Activated CD8-positive, alpha-beta memory T cell treated with anti-CD3 and anti-CD28 coated beads for 4 hours (primary cell): ENCODE measurements around the gene VENTX.
A peak's percentile ranks its signal among the peaks of the same experiment; 100 is the strongest.
"Not testable (repeated sequence)": the region's sequence is repeated elsewhere in the genome, so short reads cannot be mapped to it uniquely, and the experiment has no call there.

Experiments used
- DNase-seq, 2 donors: peaks; one replicate each; pipeline ENCODE4 v3.0.0-alpha.2; 2020; ENCODE audit warnings: low read depth in 2 of 2

VENTX gene

GRCh38 chr10:133254421-133255120, 16.9 kb downstream of the VENTX start:
- DNase-seq, result no peak

GRCh38 chr10:133255323-133255722, 17.7 kb downstream of the VENTX start:
- no peak for DNase-seq

- DNase-seq, result no peak
Measured at GRCh38 chr10:133257489-133258065, 19.9 kb downstream of the VENTX start.

GRCh38 chr10:133258066-133258817, 20.6 kb downstream of the VENTX start:
- no peak for DNase-seq

GRCh38 chr10:133258818-133259601, 21.4 kb downstream of the VENTX start:
- peak; percentile 59 to 84 for DNase-seq

- no peak for DNase-seq
Measured at GRCh38 chr10:133259602-133259989, 21.9 kb downstream of the VENTX start.

GRCh38 chr10:133260895-133261725, 23.5 kb downstream of the VENTX start:
- peak in 1 of 2 donors; percentile 50 for DNase-seq

- DNase-seq, result peak; percentile 65 to 71
Measured at GRCh38 chr10:133261726-133262325, 24.2 kb downstream of the VENTX start.

GRCh38 chr10:133262696-133263095, 25.0 kb downstream of the VENTX start:
- no peak for DNase-seq

GRCh38 chr10:133263674-133264073, 26.0 kb downstream of the VENTX start:
- no peak for DNase-seq

- DNase-seq, result no peak
Measured at GRCh38 chr10:133264461-133264860, 26.8 kb downstream of the VENTX start.

- DNase-seq, result not testable (repeated sequence)
Measured at GRCh38 chr10:133265052-133265451, 27.4 kb downstream of the VENTX start.

GRCh38 chr10:133266056-133266795, 28.6 kb downstream of the VENTX start:
- no peak for DNase-seq

GRCh38 chr10:133267293-133267692, 29.6 kb downstream of the VENTX start:
- no peak for DNase-seq

GRCh38 chr10:133267829-133268228, 30.2 kb downstream of the VENTX start:
- no peak for DNase-seq

- no peak for DNase-seq
Measured at GRCh38 chr10:133268532-133268931, 30.9 kb downstream of the VENTX start.

GRCh38 chr10:133269367-133269766, 31.7 kb downstream of the VENTX start:
- no peak for DNase-seq

- no peak for DNase-seq
Measured at GRCh38 chr10:133270204-133270603, 32.5 kb downstream of the VENTX start.

GRCh38 chr10:133270773-133271297, 33.2 kb downstream of the VENTX start:
- no peak for DNase-seq
